Muscle layer of duodenum (tissue), 2 donors: ENCODE measurements around the gene FAM53B.

ENCODE experiments used
- H3K27ac ChIP-seq: one replicate; pipeline ENCODE4 v1.7.0; 2013; ENCODE audit warnings: mild to moderate bottlenecking, low read length
- H3K27me3 ChIP-seq: one replicate; pipeline ENCODE4 v1.7.0; 2013; ENCODE audit warnings: low read depth, mild to moderate bottlenecking, control low read depth, low read length
- H3K36me3 ChIP-seq, 2 donors: one replicate each; pipeline ENCODE4 v1.7.0; 2013; ENCODE audit warnings: low read length in 2 of 2, control low read depth in 1 of 2, mild to moderate bottlenecking in 1 of 2; ENCODE audit not compliant: insufficient read depth in 2 of 2, control insufficient read depth in 1 of 2
- H3K4me1 ChIP-seq, 2 donors: one replicate each; pipeline ENCODE4 v1.7.0; 2013; ENCODE audit warnings: low read length in 2 of 2, mild to moderate bottlenecking in 2 of 2, control low read depth in 1 of 2, moderate library complexity in 1 of 2; ENCODE audit not compliant: insufficient read depth in 2 of 2, control insufficient read depth in 1 of 2
- H3K4me3 ChIP-seq, 2 donors: one replicate each; pipeline ENCODE4 v1.7.0; 2013; ENCODE audit warnings: low read length in 2 of 2, low read depth in 1 of 2, mild to moderate bottlenecking in 1 of 2
- H3K9me3 ChIP-seq, 2 donors: one replicate each; pipeline ENCODE4 v1.7.0; 2013; ENCODE audit warnings: low read length in 2 of 2, control low read depth in 1 of 2, mild to moderate bottlenecking in 1 of 2; ENCODE audit not compliant: control insufficient read depth in 1 of 2
- donor health status: healthy.

Gene FAM53B

DNA sequence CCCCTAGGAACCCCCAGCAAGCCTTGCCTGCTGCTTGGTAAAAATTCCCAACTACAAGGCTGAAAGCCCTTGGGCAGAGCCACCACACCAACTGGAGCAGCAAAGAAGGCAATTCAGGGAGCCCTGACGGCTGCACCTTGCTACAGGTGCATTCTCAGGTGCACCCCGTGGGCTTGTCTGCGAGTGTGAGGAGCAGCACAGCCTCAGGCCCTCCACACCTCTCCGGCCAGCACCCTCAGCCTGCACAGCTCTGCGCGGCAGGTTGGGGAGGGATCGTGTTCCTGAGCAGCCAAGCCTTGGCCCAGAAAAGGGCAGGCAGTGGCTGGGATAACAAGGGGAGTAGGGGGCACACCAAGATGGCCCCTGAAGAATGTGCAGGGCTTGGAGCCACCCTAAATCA lies 104.1 kb downstream of the FAM53B start:
- H3K36me3 ChIP-seq, result peaks cover 0 to 4% of the 10 kb centered on the region in 2 donors
- no peaks in the 10 kb centered on the region for H3K27me3 ChIP-seq
- H3K9me3 ChIP-seq, result no peaks in the 10 kb centered on the region
- no peak overlapping the region for H3K27ac ChIP-seq
- H3K4me3 ChIP-seq, result no peak overlapping the region
- H3K4me1 ChIP-seq, result peaks cover 15 to 49% of the 10 kb centered on the region in 2 donors

DNA sequence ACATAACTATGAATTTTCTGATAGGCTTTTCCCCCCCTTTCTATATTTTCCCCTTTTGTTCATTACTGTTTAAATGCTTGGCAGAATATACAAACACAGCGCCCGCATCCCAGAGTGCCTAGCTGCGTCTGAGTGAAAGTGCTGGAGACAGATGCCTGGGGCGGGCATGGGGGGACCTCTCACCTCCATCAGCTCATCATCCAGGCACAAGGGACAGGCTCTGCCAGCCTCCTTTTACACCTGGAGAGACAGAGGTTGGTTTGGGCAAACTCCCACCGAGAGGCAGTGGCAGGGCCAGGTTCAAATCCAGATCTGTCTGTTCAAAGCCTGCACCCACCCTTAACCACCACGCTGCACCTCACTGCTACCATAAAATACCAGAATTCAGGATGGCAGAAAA lies 104.5 kb downstream of the FAM53B start:
- Histone ChIP-seq H3K36me3 (peaks cover 0 to 4% of the 10 kb centered on the region in 2 donors), H3K27ac (no peak overlapping the region), H3K27me3 (no peaks in the 10 kb centered on the region), H3K4me1 (peaks cover 15 to 45% of the 10 kb centered on the region in 2 donors), H3K4me3 (no peak overlapping the region), H3K9me3 (no peaks in the 10 kb centered on the region)

DNA sequence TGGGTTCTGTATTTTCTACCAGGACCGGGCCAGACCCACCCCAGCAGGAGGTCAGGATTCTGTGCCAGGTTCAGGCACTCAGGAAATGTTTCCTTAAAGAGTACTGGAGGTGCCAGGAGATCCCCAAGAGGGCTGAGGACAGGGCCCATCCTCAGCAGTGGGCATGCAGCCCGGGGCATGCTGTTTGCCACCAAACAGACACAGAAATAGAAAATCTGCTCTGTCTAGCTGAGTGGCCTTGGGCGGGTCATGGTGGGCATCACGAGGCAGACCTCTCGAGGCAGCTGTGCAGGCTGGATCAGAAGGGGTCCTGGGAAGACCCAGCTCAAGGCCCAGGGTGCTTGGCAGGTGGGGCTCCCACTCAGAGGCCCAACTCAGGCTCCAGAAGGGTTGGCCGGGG lies 105.0 kb downstream of the FAM53B start:
- H3K27ac ChIP-seq, result no peak overlapping the region
- H3K36me3 ChIP-seq, result peaks cover 0 to 4% of the 10 kb centered on the region in 2 donors
- H3K4me1 ChIP-seq, result peaks cover 15 to 40% of the 10 kb centered on the region in 2 donors
- no peaks in the 10 kb centered on the region for H3K27me3 ChIP-seq
- H3K4me3 ChIP-seq, result no peak overlapping the region
- H3K9me3 ChIP-seq, result no peaks in the 10 kb centered on the region

DNA sequence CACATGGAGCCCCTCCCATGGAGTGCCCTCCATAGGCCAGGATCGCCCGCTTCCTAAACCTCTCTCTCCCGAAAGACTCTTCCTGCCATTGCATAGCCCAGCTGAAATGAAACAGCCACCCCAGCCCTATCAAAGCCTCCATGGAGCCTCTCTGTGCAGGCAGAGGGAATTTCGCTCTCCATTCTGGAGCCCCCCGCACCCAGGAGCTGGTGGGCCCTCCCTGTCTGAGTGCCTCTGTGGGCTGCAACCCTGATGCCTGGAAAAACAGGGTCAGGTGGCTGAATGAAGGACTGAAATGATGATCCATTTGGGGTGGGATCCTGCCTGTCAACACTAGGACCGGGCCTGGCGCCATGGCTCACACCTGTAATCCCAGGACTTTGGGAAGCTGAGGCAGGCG lies 106.4 kb downstream of the FAM53B start:
- Histone ChIP-seq H3K4me3 (no peak overlapping the region), H3K4me1 (peaks cover 15 to 41% of the 10 kb centered on the region in 2 donors), H3K9me3 (no peaks in the 10 kb centered on the region), H3K27me3 (no peaks in the 10 kb centered on the region), H3K36me3 (peaks cover 0 to 4% of the 10 kb centered on the region in 2 donors), H3K27ac (no peak overlapping the region)

DNA sequence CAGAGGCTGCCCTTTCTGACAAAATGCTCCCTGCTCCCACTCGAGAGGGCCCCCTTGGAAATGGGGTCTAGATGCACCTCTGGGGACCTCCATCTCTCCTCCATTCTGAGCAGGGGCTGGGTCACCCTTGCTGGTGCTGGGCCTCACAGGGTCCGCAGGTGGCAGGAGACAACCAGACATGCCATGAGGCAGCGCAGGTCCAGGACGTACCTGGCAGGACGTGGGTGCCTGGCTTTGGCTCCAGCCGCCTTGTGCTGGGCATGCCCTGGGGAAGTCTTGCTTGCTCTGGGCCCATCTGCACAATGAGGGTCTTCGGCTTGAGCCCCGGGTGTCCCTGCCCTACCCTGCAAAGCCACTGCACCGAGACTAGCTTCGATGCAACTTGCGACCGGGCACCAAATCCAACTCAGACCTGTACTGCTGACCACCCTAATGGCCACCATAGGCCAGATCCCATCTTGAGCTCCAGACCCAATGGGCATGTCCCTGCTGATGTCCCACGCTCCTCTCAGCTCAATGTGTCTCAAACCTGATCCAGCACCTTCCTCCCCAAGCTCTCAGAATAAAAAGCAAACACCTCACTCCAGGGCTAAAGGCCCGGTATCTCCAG lies 107.0 kb downstream of the FAM53B start:
- peaks cover 15 to 44% of the 10 kb centered on the region in 2 donors for H3K4me1 ChIP-seq
- no peak overlapping the region for H3K27ac ChIP-seq
- H3K36me3 ChIP-seq, result peaks cover 0 to 2% of the 10 kb centered on the region in 2 donors
- no peaks in the 10 kb centered on the region for H3K27me3 ChIP-seq
- H3K9me3 ChIP-seq, result no peaks in the 10 kb centered on the region
- no peak overlapping the region for H3K4me3 ChIP-seq

DNA sequence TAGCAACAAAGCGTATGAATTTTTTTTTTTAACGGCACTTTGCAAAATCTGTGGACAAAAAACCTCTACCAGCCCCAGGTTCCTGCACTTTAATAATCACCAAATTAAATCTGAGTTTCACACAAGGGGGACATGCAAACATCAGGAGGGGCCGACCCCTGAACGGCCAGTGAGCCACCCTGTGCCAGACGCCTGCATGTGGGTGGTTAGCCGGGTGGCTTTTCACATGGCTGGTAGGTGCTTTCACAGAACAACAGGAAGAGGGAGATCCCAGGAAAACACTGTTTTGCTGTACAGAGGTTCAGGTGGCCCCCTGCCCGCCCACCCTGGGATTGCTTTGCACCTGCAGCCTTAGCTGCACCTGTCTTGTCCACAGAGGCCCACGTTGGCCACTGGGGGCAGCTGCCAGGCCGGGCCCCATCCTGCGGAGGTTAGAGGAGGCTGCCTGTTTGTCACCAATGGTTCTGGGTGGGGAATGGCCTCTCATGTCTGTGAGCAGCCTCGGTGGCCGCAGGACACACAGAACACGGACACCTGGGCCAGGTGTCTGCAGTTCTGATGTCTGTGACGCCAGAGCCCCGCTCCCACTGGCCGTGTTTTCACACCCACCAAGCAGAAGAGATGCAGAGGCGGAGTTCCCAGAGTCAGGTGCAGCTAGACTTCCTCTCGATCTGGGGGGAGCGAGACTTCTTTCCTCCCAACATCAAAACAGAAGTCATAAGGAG lies 107.7 kb downstream of the FAM53B start:
- no peak overlapping the region for H3K4me3 ChIP-seq
- H3K36me3 ChIP-seq, result no peaks in the 10 kb centered on the region
- H3K4me1 ChIP-seq, result peaks cover 7 to 41% of the 10 kb centered on the region in 2 donors
- H3K9me3 ChIP-seq, result no peaks in the 10 kb centered on the region
- H3K27me3 ChIP-seq, result no peaks in the 10 kb centered on the region
- no peak overlapping the region for H3K27ac ChIP-seq

DNA sequence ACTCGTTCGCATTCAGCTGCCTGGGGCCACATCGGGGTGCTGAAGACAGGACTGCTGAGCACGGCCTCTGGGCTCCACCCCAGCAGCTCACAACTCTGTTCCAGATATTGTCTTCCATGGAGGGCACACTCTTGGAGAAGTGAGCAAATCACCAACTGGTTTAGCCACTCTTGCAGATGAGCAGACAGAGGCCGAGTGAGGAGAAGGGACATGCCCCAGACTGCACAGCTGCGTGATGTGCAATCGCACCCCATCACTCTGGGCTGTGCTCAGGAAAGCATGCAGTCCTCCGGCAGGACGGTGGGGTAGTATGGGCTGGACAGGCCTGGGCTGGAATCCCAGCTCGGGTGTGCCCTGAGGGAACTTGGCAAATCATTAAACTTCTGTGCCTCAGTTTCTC lies 111.6 kb downstream of the FAM53B start:
- no peaks in the 10 kb centered on the region for H3K27me3 ChIP-seq
- H3K4me1 ChIP-seq, result peaks cover 10 to 43% of the 10 kb centered on the region in 2 donors
- H3K36me3 ChIP-seq, result no peaks in the 10 kb centered on the region
- H3K9me3 ChIP-seq, result no peaks in the 10 kb centered on the region
- H3K4me3 ChIP-seq, result no peak overlapping the region
- no peak overlapping the region for H3K27ac ChIP-seq

DNA sequence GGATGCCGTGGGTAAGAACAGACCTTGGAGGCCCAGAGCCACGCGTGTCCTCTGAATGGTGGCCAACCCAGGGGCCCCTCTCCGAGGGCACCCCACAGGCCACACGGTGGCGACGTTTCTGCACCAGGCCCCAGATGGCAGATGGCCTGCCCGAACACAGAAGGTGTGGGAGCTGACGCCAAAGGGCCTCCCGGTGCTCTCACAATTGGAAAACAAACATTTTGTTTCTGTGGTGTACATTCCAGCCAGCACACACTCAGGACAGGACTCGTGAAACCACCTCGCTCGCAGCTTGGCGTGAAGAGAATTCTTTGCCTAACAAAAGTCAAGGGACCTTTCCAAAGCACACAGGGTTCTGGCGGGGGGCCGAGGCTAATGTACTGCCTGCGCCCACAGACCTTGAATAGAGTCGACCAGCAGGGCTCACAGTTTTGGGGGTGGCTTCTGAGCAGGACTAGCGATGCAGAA lies 112.1 kb downstream of the FAM53B start:
- no peak overlapping the region for H3K4me3 ChIP-seq
- H3K4me1 ChIP-seq, result peaks cover 10 to 47% of the 10 kb centered on the region in 2 donors
- no peaks in the 10 kb centered on the region for H3K27me3 ChIP-seq
- H3K27ac ChIP-seq, result no peak overlapping the region
- no peaks in the 10 kb centered on the region for H3K9me3 ChIP-seq
- H3K36me3 ChIP-seq, result no peaks in the 10 kb centered on the region

DNA sequence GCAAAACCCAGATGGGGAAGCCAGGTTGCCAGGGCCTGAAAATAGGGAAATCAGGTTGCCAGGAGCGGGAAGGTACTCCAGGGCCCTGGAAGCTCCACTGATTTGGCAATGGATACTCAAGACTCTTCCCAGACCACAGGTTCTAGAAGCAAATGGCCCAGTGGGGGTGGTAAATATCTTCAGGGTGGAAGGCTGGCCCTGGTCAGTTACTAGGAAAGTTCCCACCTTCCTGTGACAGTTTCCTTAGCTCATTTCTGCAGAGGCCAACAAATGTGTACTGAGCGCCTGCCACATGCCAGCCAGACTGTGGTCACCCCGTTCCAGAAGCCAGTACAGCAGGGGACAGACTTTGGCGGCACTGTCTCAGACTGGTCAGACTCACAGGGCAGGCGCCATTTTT lies 113.6 kb downstream of the FAM53B start:
- Histone ChIP-seq H3K9me3 (no peaks in the 10 kb centered on the region), H3K36me3 (no peaks in the 10 kb centered on the region), H3K4me1 (peaks cover 10 to 58% of the 10 kb centered on the region in 2 donors), H3K27me3 (no peaks in the 10 kb centered on the region), H3K4me3 (no peak overlapping the region), H3K27ac (no peak overlapping the region)

DNA sequence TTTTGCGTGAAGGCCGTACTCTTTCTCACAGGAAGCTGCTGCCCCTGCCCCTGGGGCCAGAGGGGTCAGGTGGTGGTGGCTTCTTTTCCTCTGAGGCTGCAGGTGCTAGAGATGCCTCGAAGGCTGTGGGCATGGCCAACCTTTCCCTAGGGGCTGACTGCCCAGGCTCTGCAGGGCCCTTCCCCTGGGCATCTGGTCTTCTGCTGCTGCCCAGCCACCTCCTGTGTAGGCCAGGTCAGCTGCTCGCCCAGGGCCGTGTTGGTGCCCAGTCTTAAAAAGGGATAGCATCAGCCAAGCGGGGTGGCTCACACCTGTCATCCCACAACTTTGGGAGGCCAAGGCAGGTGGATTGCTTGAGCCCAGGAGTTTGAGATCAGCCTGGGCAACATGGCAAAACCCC lies 114.3 kb downstream of the FAM53B start:
- Histone ChIP-seq H3K9me3 (no peaks in the 10 kb centered on the region), H3K27me3 (no peaks in the 10 kb centered on the region), H3K4me1 (peaks cover 10 to 58% of the 10 kb centered on the region in 2 donors), H3K27ac (no peak overlapping the region), H3K36me3 (no peaks in the 10 kb centered on the region), H3K4me3 (no peak overlapping the region)

DNA sequence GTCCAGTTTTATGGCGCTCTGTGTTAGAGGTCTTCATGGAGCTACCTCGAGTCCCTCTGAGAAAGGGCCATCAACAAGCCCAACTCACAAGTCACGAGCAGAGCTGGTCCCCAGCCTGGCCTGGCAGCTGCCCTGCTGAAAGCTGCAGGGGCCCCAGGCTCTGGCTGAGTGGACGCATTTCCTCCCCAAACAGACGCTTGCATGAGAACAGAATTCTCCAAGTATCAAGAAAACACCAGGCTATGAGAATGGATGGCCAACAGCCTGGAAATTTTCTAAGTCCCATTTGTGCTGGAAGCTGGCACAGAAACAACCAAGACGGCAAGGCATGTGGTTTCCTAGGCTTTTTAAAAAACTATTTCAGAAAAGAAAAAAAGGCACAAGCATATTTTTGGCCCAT lies 114.8 kb downstream of the FAM53B start:
- Histone ChIP-seq H3K27ac (no peak overlapping the region), H3K4me1 (peaks cover 10 to 58% of the 10 kb centered on the region in 2 donors), H3K27me3 (no peaks in the 10 kb centered on the region), H3K4me3 (no peak overlapping the region), H3K36me3 (no peaks in the 10 kb centered on the region), H3K9me3 (no peaks in the 10 kb centered on the region)
